ENCODE data around the gene HMCN2. TPM values are rescaled to one million over a fixed set of nuclear protein-coding genes. Genes with fewer than 3 reads are reported as not detected.

The HMCN2 gene
- total and polyA plus RNA-seq, 2 experiments from 2014 or later = not detected

DNA sequence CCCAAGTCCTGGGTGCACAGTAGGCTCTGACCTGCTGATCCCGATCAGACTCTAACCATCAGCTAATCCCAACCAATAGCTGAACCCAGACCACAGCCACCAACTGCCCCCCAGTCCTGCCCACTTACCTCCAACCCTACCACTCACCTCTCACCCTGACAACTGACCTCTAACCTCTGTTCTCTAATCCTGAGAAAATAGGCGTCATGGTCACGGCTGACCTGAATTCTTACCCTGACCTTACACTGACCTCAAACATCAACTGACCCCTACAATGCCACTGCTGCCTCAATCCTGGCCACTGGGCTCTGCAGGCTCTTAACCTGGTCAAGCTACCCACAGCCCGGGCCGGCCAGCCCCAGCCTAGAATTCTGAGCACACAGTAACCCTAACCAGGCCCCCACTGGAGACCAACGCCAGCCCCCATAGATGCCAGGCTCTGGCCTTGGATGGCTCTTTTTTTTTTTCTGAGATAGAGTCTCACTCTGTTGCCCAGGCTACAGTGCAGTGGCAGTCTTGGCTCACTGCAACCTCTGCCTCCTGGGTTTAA, 115.4 kb downstream of the HMCN2 start:
- no peaks in the 10 kb centered on the region for H4K20me1 ChIP-seq (ENCODE audit: insufficient read depth)
- in situ Hi-C loops (cut with MboI) = no loop called here
- no peak overlapping the region for H2AFZ ChIP-seq
- H3F3A ChIP-seq (ENCODE audit: insufficient read depth) = no peaks in the 10 kb centered on the region
- H3K36me3 ChIP-seq (ENCODE audit: low read depth) = no peaks in the 10 kb centered on the region
- H3K27me3 ChIP-seq (replicated peaks; ENCODE audit: insufficient read depth) = peaks cover 20% of the 10 kb centered on the region
- no peaks in the 10 kb centered on the region for H3K9me2 ChIP-seq (ENCODE audit: insufficient read depth)
- H3K4me1 ChIP-seq (ENCODE audit: insufficient read depth) = no peaks in the 10 kb centered on the region
- H3K79me2 ChIP-seq (ENCODE audit: insufficient read depth) = no peaks in the 10 kb centered on the region
- 57 to 58% methylated on average over 6 of the region's 6 CpGs for whole genome bisulfite sequencing, 2 experiments (ENCODE audit: low coverage in 1 of 2, low lambda C conversion rate in 2 of 2, missing lambda C conversion rate in 2 of 2)
- no peak overlapping the region for H3K9ac ChIP-seq
- no peak overlapping the region for H3K4me2 ChIP-seq (ENCODE audit: unreplicated experiment)
- H3K4me3 ChIP-seq = no peak overlapping the region
- no peak overlapping the region for H3K27ac ChIP-seq
- TF ChIP-seq EZH2phosphoT487 (IDR thresholded peaks at IDR 0.05; ENCODE audit: insufficient read depth, low read depth) (no peak), EZH2 (IDR thresholded peaks at IDR 0.05; ENCODE audit: insufficient read depth, poor library complexity, severe bottlenecking) (no peak)
- no peaks in the 10 kb centered on the region for H3K9me3 ChIP-seq (ENCODE audit: low read depth)
- no peak for DNase-seq

- no peak for DNase-seq
- H3K4me1 ChIP-seq (ENCODE audit: insufficient read depth) = no peaks in the 10 kb centered on the region
- H3K4me3 ChIP-seq = no peak overlapping the region
- H3K4me2 ChIP-seq (ENCODE audit: unreplicated experiment) = no peak overlapping the region
- H3K9me2 ChIP-seq (ENCODE audit: insufficient read depth) = no peaks in the 10 kb centered on the region
- peaks cover 21% of the 10 kb centered on the region for H3K27me3 ChIP-seq (replicated peaks; ENCODE audit: insufficient read depth)
- H3K9me3 ChIP-seq (ENCODE audit: low read depth) = no peaks in the 10 kb centered on the region
- H4K20me1 ChIP-seq (ENCODE audit: insufficient read depth) = no peaks in the 10 kb centered on the region
- in situ Hi-C loops (cut with MboI) = no loop called here
- H3K79me2 ChIP-seq (ENCODE audit: insufficient read depth) = no peaks in the 10 kb centered on the region
- TF ChIP-seq EZH2 (IDR thresholded peaks at IDR 0.05; ENCODE audit: insufficient read depth, poor library complexity, severe bottlenecking) (no peak), EZH2phosphoT487 (IDR thresholded peaks at IDR 0.05; ENCODE audit: insufficient read depth, low read depth) (no peak)
- WGBS, 2 experiments (ENCODE audit: low coverage in 1 of 2, low lambda C conversion rate in 2 of 2, missing lambda C conversion rate in 2 of 2) = 66 to 69% methylated on average over 7 to 8 of the region's 8 CpGs
- no peak overlapping the region for H2AFZ ChIP-seq
- H3K27ac ChIP-seq = no peak overlapping the region
- no peaks in the 10 kb centered on the region for H3K36me3 ChIP-seq (ENCODE audit: low read depth)
- H3F3A ChIP-seq (ENCODE audit: insufficient read depth) = no peaks in the 10 kb centered on the region
- H3K9ac ChIP-seq = no peak overlapping the region
These were observed 116.1 kb downstream of the HMCN2 start for GRCh38 chr9:130381660-130382059.

GRCh38 chr9:130382096-130382495, 116.5 kb downstream of the HMCN2 start:
- Histone ChIP-seq H3K9me2 (ENCODE audit: insufficient read depth) (no peaks in the 10 kb centered on the region), H3K4me1 (ENCODE audit: insufficient read depth) (no peaks in the 10 kb centered on the region), H3K9me3 (ENCODE audit: low read depth) (no peaks in the 10 kb centered on the region), H3K36me3 (ENCODE audit: low read depth) (no peaks in the 10 kb centered on the region), H2AFZ (no peak overlapping the region), H3K79me2 (ENCODE audit: insufficient read depth) (no peaks in the 10 kb centered on the region), H3K4me2 (ENCODE audit: unreplicated experiment) (no peak overlapping the region), H3K27me3 (replicated peaks; ENCODE audit: insufficient read depth) (peaks cover 21% of the 10 kb centered on the region), H3F3A (ENCODE audit: insufficient read depth) (no peaks in the 10 kb centered on the region), H3K27ac (no peak overlapping the region), H3K9ac (no peak overlapping the region), H3K4me3 (no peak overlapping the region), H4K20me1 (ENCODE audit: insufficient read depth) (no peaks in the 10 kb centered on the region)
- in situ Hi-C loops (cut with MboI) = no loop called here
- 69 to 72% methylated on average over 18 of the region's 18 CpGs for WGBS, 2 experiments (ENCODE audit: low coverage in 1 of 2, low lambda C conversion rate in 2 of 2, missing lambda C conversion rate in 2 of 2)
- DNase-seq = no peak
- TF ChIP-seq EZH2 (IDR thresholded peaks at IDR 0.05; ENCODE audit: insufficient read depth, poor library complexity, severe bottlenecking) (no peak), EZH2phosphoT487 (IDR thresholded peaks at IDR 0.05; ENCODE audit: insufficient read depth, low read depth) (no peak)

DNA sequence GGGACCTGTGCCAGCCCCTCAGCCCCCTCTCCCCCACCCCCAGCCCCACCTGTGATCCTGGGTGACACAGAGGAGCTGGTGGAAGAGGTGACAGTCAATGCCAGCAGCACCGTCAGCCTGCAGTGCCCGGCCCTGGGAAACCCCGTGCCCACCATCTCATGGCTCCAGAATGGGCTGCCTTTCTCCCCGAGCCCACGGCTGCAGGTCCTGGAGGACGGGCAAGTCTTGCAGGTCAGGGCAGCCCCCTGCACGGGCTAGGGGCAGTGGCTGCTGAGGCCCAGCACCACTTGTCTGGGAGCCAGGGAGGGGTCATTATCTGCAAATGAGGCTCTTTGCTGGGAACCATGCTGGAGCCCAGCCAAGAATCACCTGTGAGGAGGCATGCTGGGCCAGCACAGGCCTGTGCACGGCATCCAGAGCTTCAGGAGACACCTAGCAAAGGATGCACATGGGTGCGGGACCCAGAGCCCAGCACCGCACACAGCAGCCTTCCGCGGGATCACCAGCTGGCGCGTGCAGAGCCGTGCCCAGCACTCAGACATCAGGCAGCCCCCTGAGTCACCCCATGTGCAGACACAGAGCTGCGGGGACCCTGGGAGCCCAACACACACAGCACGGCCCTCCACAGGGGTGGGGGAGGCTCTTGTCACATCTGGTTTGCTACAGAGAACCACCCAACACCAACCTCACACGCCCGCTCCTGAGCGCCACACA, 117.2 kb downstream of the HMCN2 start:
- 56 to 67% methylated on average over 10 to 20 of the region's 20 CpGs for WGBS, 2 experiments (ENCODE audit: low coverage in 1 of 2, low lambda C conversion rate in 2 of 2, missing lambda C conversion rate in 2 of 2)
- DNase-seq = no peak
- no peak overlapping the region for H2AFZ ChIP-seq
- in situ Hi-C loops (cut with MboI) = no loop called here
- H3K9me2 ChIP-seq (ENCODE audit: insufficient read depth) = no peaks in the 10 kb centered on the region
- no peak overlapping the region for H3K27ac ChIP-seq
- no peaks in the 10 kb centered on the region for H3K79me2 ChIP-seq (ENCODE audit: insufficient read depth)
- peaks cover 21% of the 10 kb centered on the region for H3K27me3 ChIP-seq (replicated peaks; ENCODE audit: insufficient read depth)
- H3K36me3 ChIP-seq (ENCODE audit: low read depth) = no peaks in the 10 kb centered on the region
- H4K20me1 ChIP-seq (ENCODE audit: insufficient read depth) = no peaks in the 10 kb centered on the region
- H3K4me2 ChIP-seq (ENCODE audit: unreplicated experiment) = no peak overlapping the region
- no peaks in the 10 kb centered on the region for H3K4me1 ChIP-seq (ENCODE audit: insufficient read depth)
- no peak overlapping the region for H3K9ac ChIP-seq
- no peak overlapping the region for H3K4me3 ChIP-seq
- TF ChIP-seq EZH2 (IDR thresholded peaks at IDR 0.05; ENCODE audit: insufficient read depth, poor library complexity, severe bottlenecking) (no peak), EZH2phosphoT487 (IDR thresholded peaks at IDR 0.05; ENCODE audit: insufficient read depth, low read depth) (no peak)
- H3K9me3 ChIP-seq (ENCODE audit: low read depth) = no peaks in the 10 kb centered on the region
- no peaks in the 10 kb centered on the region for H3F3A ChIP-seq (ENCODE audit: insufficient read depth)

All from GM23248 (cell line).